IPS-11a (cell line): ENCODE measurements around the gene POFUT2.

ENCODE experiments used
- H3K4me3 ChIP-seq: one replicate; pipeline ENCODE4 v1.5.1; 2013; ENCODE audit warnings: low read depth, low read length, control low read depth

POFUT2 gene

DNA sequence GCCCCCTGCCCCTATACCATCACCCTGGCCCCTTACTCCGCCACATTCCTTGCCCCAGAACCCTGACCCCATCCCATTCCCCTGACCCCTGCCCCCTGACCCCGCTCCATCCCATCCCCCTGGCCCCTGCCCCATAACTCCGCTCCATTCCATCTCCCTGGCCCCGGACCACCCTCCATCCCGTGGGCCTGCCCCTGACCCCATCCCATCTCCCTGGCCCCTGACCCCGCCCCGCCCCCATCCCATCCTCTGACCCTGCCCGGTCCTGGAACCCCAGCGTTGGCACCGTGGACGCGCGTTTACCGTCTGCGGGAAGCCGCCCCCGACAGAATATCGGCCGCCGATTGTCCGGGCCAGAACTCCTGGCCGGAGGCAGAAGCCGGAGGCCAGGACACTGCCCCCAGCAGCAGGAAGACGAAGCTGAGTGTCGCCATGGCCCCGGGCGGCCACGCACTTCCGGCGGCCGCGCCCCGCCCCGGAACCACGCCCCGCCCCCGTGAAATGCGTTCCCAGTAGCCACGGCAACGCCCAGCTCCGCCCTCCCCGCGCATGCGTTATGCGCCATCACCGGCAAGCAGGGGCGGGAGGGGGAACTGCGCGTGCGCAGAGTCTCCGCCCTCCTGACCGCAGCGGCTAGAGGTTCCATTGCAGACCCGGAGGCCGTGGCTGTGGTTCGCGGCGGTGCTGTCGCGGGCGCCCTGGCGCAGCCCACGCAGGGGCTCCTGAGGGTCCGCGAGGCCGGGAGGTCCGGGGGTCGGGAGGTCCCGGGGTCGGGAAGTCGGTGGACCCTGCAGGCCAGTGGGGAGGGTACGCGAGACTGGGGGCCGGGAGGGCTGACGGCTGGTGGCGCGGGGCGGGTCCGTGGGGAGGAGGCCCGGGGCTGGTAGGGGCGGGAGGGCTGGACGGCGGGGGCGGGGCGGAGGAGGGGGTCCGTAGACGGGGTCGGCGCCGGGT is at the start of gene POFUT2:
POFUT2 (minus strand) TSS at position 458 of the 954 bp plus-strand sequence; CDS start at position 434, 24 bp downstream.
- peak within 1 kb of the TSS; percentile 68 for H3K4me3 ChIP-seq

GRCh38 chr21:45336870-45337269 is 49.2 kb upstream of the POFUT2 start:
- no peak overlapping the region for H3K4me3 ChIP-seq

DNA sequence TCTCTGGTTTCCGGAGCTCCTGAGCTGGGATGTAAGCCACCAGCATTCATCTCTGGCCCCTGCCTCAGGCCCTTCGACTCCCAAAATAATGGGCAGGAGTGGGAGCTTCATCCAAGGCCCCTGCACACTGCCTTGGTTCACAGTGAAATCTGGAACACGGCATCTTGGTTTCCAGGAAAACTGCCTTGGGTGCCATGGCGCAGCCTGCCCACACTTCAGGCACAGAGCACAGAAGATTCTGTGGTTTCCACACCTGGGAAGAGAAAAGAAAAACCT is 48.8 kb upstream of the POFUT2 start:
- H3K4me3 ChIP-seq: no peak overlapping the region

DNA sequence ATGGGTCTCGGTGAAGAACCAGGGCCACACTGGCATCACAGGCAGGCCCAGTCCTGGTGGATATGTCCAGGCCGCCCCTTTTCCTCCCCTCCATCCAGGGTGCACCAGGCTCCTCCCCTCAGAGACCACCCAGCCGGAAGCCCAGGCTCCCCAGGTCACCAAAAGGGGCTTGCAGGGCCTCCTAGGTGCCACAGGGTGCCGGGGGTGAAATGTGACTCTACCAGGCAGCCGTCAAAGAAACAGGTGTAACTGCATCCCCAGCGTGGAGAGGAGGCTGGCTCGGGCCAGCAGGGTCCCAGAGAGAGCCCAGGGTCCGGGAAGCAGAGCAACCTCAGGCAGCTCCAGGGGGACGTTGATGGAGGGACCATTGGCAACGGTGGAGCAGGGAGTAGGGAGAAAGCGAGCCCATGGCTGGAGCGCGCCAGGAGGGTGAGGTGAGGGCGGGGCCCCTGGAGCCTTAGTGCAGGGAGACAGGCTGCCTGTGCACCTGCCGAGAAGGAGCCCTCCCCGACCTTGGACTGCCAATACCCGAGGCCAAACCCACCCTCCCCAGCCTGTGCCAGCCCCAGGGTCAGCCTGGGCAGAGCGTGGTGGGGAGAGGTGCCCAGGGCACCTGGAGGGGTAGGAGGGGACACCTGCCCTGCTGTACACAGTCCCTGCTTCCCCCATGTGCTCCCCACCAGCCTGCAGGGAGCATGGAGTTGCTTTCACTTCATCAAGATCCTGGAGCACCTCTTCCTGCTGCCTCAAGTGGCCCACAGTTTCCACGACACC is 48.3 kb upstream of the POFUT2 start:
- H3K4me3 ChIP-seq: no peak overlapping the region

DNA sequence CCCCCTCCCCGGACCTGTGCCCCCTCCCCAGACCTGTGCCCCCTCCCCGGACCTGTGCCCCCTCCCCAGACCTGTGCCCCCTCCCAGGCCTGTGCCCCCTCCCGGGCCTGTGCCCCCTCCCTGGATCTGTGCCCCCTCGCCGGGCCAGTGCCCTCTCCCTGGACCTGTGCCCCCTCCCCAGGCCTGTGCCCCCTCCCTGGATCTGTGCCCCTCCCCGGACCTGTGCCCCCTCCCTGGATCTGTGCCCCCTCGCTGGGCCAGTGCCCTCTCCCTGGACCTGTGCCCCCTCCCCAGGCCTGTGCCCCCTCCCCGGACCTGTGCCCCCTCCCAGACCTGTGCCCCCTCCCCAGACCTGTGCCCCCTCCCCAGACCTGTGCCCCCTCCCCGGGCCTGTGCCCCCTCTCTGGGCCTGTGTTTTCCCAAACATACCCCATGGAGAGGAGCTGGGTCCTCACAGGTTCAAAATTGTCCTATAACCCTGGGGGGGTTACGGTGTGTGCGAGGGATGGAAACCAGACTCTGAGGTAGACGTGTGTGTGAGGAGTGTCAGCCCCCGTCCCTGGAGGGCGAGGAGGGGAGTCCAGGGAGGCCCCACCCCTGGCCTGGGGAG is 47.6 kb upstream of the POFUT2 start:
- H3K4me3 ChIP-seq: no peak overlapping the region

GRCh38 chr21:45334591-45335081 is 46.9 kb upstream of the POFUT2 start:
- H3K4me3 ChIP-seq: no peak overlapping the region

- H3K4me3 ChIP-seq: no peak overlapping the region
These were observed 46.4 kb upstream of the POFUT2 start for GRCh38 chr21:45334134-45334533.

GRCh38 chr21:45333583-45334121 is 46.0 kb upstream of the POFUT2 start:
- H3K4me3 ChIP-seq: no peak overlapping the region

GRCh38 chr21:45332981-45333582 is 45.4 kb upstream of the POFUT2 start:
- H3K4me3 ChIP-seq: no peak overlapping the region

GRCh38 chr21:45332415-45332814 is 44.7 kb upstream of the POFUT2 start:
- no peak overlapping the region for H3K4me3 ChIP-seq

GRCh38 chr21:45331531-45332147 is 43.9 kb upstream of the POFUT2 start:
- H3K4me3 ChIP-seq: no peak overlapping the region

DNA sequence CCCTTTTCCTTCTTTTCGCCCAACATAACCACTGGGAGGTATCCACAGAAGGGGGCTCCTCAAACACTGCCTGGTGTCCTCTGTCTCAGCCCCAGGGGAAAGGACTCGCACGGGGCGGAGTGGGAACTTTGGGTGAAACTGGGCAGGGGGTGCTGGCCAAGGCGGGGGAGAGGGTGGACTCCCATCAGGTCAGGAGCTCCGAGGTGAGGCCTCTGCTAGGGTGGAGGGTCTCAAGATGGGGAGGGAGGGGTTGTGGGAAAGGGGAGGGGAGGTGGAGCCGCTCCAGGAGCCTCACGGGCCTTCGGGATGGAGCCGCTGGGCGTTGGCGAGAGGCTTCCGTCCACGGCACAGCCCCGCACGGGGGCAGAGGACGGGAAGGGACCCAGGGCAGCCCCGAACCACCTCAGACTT is 43.2 kb upstream of the POFUT2 start:
- no peak overlapping the region for H3K4me3 ChIP-seq

DNA sequence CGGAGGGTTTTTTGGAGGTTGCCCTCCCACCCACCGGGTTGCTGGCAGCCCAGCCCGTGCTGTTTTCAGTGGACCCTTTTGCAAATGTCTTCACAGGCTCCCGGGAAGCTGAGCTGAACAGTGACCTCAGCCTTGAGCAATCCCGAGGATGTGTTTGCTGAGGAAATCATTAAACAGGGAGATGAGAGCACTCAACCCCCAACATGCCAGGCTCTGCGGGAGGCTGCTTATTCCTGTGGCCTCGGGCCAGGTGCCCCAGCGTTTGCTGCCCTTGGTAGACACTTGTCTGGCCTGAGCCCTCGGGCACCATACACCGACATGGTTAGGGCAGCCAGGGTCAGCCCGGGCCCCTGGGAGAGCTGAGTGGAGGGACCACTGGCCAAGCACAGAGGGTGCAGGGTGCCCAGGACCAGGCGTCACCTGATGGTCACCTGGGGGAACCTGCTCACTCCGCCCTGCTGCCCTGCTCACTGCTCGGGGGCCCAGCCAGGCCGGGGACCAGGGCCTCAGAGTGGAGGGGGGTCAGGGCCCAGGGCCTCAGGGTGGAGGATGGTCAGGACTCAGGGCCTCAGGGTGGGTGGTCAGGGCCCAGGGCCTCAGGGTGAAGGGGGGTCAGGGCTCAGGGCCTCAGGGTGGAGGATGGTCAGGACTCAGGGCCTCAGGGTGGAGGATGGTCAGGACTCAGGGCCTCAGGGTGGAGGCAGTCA is 42.5 kb upstream of the POFUT2 start:
- H3K4me3 ChIP-seq: no peak overlapping the region

DNA sequence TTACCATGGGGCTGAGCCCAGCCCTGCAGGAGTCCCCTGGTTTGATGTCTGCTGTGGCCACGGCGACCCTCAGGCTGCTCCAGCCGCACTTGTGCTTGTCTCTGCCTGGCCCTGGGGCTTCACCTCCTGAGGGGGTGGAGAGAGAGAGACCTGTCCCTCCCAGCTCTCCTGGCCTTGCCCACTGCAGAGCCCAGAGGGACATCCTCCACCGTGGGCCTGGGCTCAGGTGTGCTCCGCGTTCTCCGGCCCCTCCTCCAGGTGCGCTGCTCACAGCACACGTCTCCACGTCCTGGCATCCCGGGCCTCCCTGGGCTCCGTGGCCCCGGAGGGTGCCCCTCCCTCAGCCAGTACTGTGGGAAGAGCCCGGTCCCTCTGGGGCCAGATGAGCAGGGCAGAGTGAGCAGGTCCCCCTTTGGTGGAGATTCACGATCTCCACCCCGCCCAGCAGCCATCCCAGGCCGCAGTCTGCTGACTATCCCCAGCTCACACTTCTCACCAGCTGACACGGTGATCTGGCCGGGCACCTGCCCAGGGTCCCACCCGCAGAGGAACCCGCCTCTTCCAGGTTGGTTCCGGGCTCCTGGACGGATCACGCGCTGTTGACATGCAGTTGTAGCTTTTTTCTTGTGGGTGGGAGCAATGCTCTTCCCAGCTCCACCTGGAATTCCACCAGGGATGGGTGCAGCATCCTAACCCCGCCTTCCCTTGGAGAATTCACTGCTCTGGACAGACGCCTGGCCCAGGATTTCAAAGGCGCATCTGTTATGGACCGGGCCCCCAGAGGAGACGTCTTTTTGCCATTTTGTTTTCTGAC is 41.8 kb upstream of the POFUT2 start:
- no peak overlapping the region for H3K4me3 ChIP-seq

DNA sequence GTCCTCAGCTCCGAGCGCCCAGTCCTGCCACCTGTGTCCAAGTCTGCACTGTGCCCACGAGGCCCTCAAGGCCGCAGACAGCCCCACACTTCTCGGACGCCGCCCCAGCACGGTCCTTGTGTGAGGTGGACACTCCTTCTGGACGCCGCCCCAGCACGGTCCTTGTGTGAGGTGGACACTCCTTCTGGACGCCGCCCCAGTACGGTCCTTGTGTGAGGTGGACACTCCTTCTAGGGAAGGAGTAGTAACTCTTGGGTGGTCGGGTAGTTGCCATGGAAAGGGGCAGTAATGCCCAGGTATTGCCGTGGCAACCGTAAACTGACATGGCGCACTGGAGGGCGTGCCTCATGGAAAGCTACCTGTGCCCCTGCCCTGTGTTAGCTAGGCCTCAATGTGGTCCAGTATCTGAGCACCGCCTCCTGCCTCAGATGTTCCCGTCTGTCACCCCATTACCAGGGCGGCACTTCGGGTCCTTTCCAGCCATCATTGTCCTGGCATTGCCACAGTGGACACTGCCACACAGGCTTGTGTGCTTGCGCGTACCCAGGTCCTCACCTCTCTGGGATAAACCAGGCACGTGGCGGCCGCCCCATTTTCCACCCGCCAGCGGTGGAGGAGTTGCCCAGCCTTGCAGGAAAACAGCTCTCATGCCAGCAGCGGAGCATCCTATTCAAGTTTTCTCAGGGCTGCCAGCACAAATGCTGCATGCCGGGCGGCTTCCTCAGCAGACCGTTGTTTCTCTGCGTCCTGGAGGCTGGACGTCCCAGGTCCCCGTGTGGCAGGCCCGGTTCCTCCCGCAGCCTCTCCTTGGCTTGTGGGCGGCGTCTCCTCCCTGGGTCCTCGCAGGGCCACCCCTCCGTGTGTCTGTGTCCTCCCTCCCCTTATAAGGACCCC is 40.8 kb upstream of the POFUT2 start:
- no peak overlapping the region for H3K4me3 ChIP-seq

GRCh38 chr21:45327441-45328197 is 39.9 kb upstream of the POFUT2 start:
- no peak overlapping the region for H3K4me3 ChIP-seq

DNA sequence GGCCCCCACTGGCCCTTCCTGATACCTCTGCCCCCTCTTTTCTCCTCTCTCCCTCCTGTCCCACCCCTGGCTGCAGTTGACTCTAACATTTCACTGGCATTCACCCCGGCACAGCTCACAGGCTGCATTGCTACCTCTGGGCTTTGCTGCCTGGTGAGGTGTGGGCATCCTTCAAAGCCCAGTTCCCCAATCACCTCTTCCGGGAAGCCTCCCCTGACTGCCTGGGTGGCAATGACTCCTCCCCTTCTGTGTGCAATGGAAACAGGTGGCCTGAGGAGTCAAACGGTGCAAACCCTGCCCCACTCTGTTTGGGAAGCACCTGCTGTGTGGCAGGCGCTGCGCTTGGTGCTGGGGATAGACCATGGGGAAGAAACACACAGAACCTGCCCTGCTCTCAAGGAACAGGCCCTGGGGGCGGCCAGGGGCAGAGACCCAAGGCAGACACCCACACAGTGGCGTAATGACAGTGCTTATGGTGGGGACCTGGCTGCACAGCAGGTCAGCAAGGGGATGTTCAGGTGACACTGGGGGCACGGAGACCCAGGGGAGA is 39.3 kb upstream of the POFUT2 start:
- H3K4me3 ChIP-seq: no peak overlapping the region
